Endothelial cell (in vitro differentiated cells): ENCODE measurements around the gene TRIO. TPM values are rescaled to one million over a fixed set of nuclear protein-coding genes. Genes with fewer than 3 reads are reported as not detected.

Source experiments
- DNase-seq: peaks from one replicate; pipeline ENCODE4 v3.0.0; 2021; ENCODE audit warnings: low spot score
- H3K27ac Mint-ChIP-seq: one replicate; pipeline ENCODE4 v1.8.0; 2021; ENCODE audit warnings: mixed read lengths, inconsistent platforms; ENCODE audit not compliant: unreplicated experiment
- H3K27me3 Mint-ChIP-seq: one replicate; pipeline ENCODE4 v1.8.0; 2021; ENCODE audit warnings: mild to moderate bottlenecking, moderate library complexity, mixed read lengths, inconsistent platforms; ENCODE audit not compliant: unreplicated experiment
- H3K36me3 Mint-ChIP-seq: one replicate; pipeline ENCODE4 v1.8.0; 2021; ENCODE audit warnings: mild to moderate bottlenecking, low read depth, mixed read lengths, inconsistent platforms; ENCODE audit not compliant: unreplicated experiment
- H3K4me1 Mint-ChIP-seq: one replicate; pipeline ENCODE4 v1.8.0; 2021; ENCODE audit warnings: mild to moderate bottlenecking, mixed read lengths, inconsistent platforms; ENCODE audit not compliant: unreplicated experiment
- H3K4me3 Mint-ChIP-seq: one replicate; pipeline ENCODE4 v1.8.0; 2021; ENCODE audit warnings: mild to moderate bottlenecking, mixed read lengths, inconsistent platforms; ENCODE audit not compliant: unreplicated experiment
- H3K9me3 Mint-ChIP-seq: one replicate; pipeline ENCODE4 v1.8.0; 2021; ENCODE audit warnings: mixed read lengths, inconsistent platforms; ENCODE audit not compliant: unreplicated experiment
- CTCF ChIP-seq: fragments of 200-600 bp; sonication (generic); IDR thresholded peaks from one replicate; pipeline ENCODE4 v1.5.0; 2021; ENCODE audit warnings: antibody characterized with exemption; ENCODE audit not compliant: unreplicated experiment
- total RNA-seq: library from RNA; stranded (reverse); fragmentation: NEBNext Ultra II Directional; extraction: Animal tissue kit (Norgen Biotek cat#: 25700); gene quantifications from one replicate; pipeline ENCODE4 v1.2.1, GENCODE V29; 2021; ENCODE audit not compliant: unreplicated experiment

Gene TRIO
- total RNA-seq, 1 donor from 2014 or later, result 229 TPM

GRCh38 chr5:14507156-14507941 is 364.2 kb downstream of the TRIO start:
- Mint-ChIP-seq H3K4me3 (peak overlapping the region; percentile 81), H3K27ac (peak overlapping the region; percentile 24), H3K27me3 (peaks cover 18% of the 10 kb centered on the region), H3K36me3 (peaks cover 34% of the 10 kb centered on the region), H3K9me3 (no peaks in the 10 kb centered on the region), H3K4me1 (no peaks in the 10 kb centered on the region)
- DNase-seq, result no peak
- no peak for TF ChIP-seq CTCF

GRCh38 chr5:14508046-14508445 is 364.9 kb downstream of the TRIO start:
- Mint-ChIP-seq H3K27me3 (peaks cover 18% of the 10 kb centered on the region), H3K4me3 (peak overlapping the region; percentile 81), H3K36me3 (peaks cover 28% of the 10 kb centered on the region), H3K4me1 (no peaks in the 10 kb centered on the region), H3K27ac (peak overlapping the region; percentile 24), H3K9me3 (no peaks in the 10 kb centered on the region)
- no peak for TF ChIP-seq CTCF
- DNase-seq, result no peak

GRCh38 chr5:14509556-14509955 is 366.4 kb downstream of the TRIO start:
- Mint-ChIP-seq H3K27ac (no peak overlapping the region), H3K27me3 (peaks cover 15% of the 10 kb centered on the region)

GRCh38 chr5:14510156-14510734 is 367.1 kb downstream of the TRIO start:
- no peak overlapping the region for H3K4me3 Mint-ChIP-seq
- peaks cover 19% of the 10 kb centered on the region for H3K36me3 Mint-ChIP-seq
- TF ChIP-seq CTCF, result no peak
- H3K27ac Mint-ChIP-seq, result no peak overlapping the region
- H3K4me1 Mint-ChIP-seq, result no peaks in the 10 kb centered on the region
- no peaks in the 10 kb centered on the region for H3K9me3 Mint-ChIP-seq
- no peak for DNase-seq
- H3K27me3 Mint-ChIP-seq, result peaks cover 15% of the 10 kb centered on the region

More at GRCh38 chr5:14509556-14509955, 366.4 kb downstream of the TRIO start:
- no peak for TF ChIP-seq CTCF
- no peaks in the 10 kb centered on the region for H3K4me1 Mint-ChIP-seq
- DNase-seq, result no peak
- no peaks in the 10 kb centered on the region for H3K9me3 Mint-ChIP-seq
- peaks cover 20% of the 10 kb centered on the region for H3K36me3 Mint-ChIP-seq
- H3K4me3 Mint-ChIP-seq, result no peak overlapping the region

- no peak for DNase-seq
These were observed 367.7 kb downstream of the TRIO start for GRCh38 chr5:14510880-14511279.

More at GRCh38 chr5:14510880-14511279, 367.7 kb downstream of the TRIO start:
- H3K36me3 Mint-ChIP-seq, result peaks cover 19% of the 10 kb centered on the region
- H3K4me3 Mint-ChIP-seq, result no peak overlapping the region
- no peaks in the 10 kb centered on the region for H3K9me3 Mint-ChIP-seq
- H3K27me3 Mint-ChIP-seq, result peaks cover 12% of the 10 kb centered on the region
- H3K4me1 Mint-ChIP-seq, result no peaks in the 10 kb centered on the region
- no peak for TF ChIP-seq CTCF
- H3K27ac Mint-ChIP-seq, result no peak overlapping the region
